Esophagus muscularis mucosa (tissue), 4 donors: ENCODE measurements around the gene GRPEL2. TPM values are rescaled to one million over a fixed set of nuclear protein-coding genes. Genes with fewer than 3 reads are reported as not detected.

Experiments used
- DNase-seq: peaks from one replicate; pipeline ENCODE4 v3.0.0-alpha.2; 2017; ENCODE audit errors: extremely low spot score
- H3K27ac ChIP-seq, 4 donors: fragments of 200-600 bp; sonication (generic); replicated peaks in 1 of 4; 1 replicate in 3 of 4; 2 replicates in 1 of 4; pipeline ENCODE4 v1.5.1; 2016 to 2019; ENCODE audit warnings: mild to moderate bottlenecking in 1 of 4
- H3K27me3 ChIP-seq, 4 donors: fragments of 200-600 bp; sonication (generic); one replicate each; pipeline versions ENCODE4 v1.5.1 to v1.6.0; 2016 to 2019
- H3K36me3 ChIP-seq, 4 donors: fragments of 200-600 bp; sonication (generic); one replicate each; pipeline ENCODE4 v1.5.1; 2016 to 2019
- H3K4me1 ChIP-seq, 4 donors: fragments of 200-600 bp; sonication (generic); one replicate each; pipeline ENCODE4 v1.5.1; 2016 to 2019
- H3K4me3 ChIP-seq, 4 donors: fragments of 200-600 bp; sonication (generic); 1 replicate in 2 of 4; 2 replicates in 2 of 4; pipeline ENCODE4 v1.5.1; 2016 to 2019; ENCODE audit warnings: mild to moderate bottlenecking in 4 of 4, moderate library complexity in 1 of 4
- H3K9me3 ChIP-seq, 4 donors: fragments of 200-600 bp; sonication (generic); 1 replicate in 3 of 4; 2 replicates in 1 of 4; pipeline ENCODE4 v1.5.1; 2016 to 2019
- CTCF ChIP-seq, 3 experiments: fragments of 200-600 bp in 2 of 3; fragments of 450-650 bp in 1 of 3; sonication (generic) in 2 of 3; IDR thresholded peaks; one replicate each; pipeline ENCODE4 v1.5.1; 2017 to 2019; ENCODE audit warnings: antibody characterized with exemption in 3 of 3, mild to moderate bottlenecking in 2 of 3, moderate library complexity in 1 of 3
- EP300 ChIP-seq: sonication (generic); formaldehyde crosslinking; IDR thresholded peaks from one replicate; pipeline ENCODE4 v1.6.1; 2017; ENCODE audit warnings: antibody characterized with exemption
- POLR2A ChIP-seq: fragments of 450-650 bp; IDR thresholded peaks from one replicate; pipeline ENCODE4 v1.6.1; 2017; ENCODE audit warnings: antibody characterized with exemption, moderate library complexity, mild to moderate bottlenecking, low read depth
- POLR2AphosphoS5 ChIP-seq, 2 donors: sonication (generic); formaldehyde crosslinking; IDR thresholded peaks; one replicate each; pipeline ENCODE4 v1.6.1; 2017; ENCODE audit warnings: antibody characterized with exemption in 2 of 2
- WGBS: methylation state at CpG from one replicate; pipeline ENCODE4 v1.1.5; 2018; 5-methylcytosine and 5-hydroxymethylcytosine counted together
- intact Hi-C: fragments of 100-400 bp; cut with DNase I; formaldehyde crosslinking; loops from one replicate; pipeline ENCODE4 v1.15.1; 2023
- total RNA-seq, 4 donors: library from RNA; depleted of rRNA; stranded (reverse); fragments of >200 nt; gene quantifications; one replicate each; pipeline versions ENCODE4 v1.1.0 to v1.2.1, GENCODE V29; 2016

The GRPEL2 gene
- total RNA-seq, 4 donors from 2014 or later, result 7.8 to 14.9 (median 8.7) TPM

GRCh38 chr5:149325894-149326293 is 19.4 kb upstream of the GRPEL2 start:
- Histone ChIP-seq H3K27me3 (no peaks in the 10 kb centered on the region), H3K4me3 (no peak overlapping the region), H3K36me3 (peaks cover 0 to 81% (median 16%) of the 10 kb centered on the region in 4 donors), H3K4me1 (peaks cover 6 to 19% (median 9%) of the 10 kb centered on the region in 4 donors), H3K9me3 (no peaks in the 10 kb centered on the region), H3K27ac (no peak overlapping the region)
- no peak for DNase-seq
- intact Hi-C loops, result no loop called here
- 94% methylated on average over 5 of the region's 5 CpGs for WGBS
- no peak for TF ChIP-seq POLR2AphosphoS5 (IDR thresholded peaks at IDR 0.05)
- no peak for TF ChIP-seq CTCF (IDR thresholded peaks at IDR 0.05)
- TF ChIP-seq EP300, result no peak
- TF ChIP-seq POLR2A, result no peak

GRCh38 chr5:149326611-149327010 is 18.7 kb upstream of the GRPEL2 start:
- H3K27me3 ChIP-seq, result no peaks in the 10 kb centered on the region
- intact Hi-C loops, result no loop called here

GRCh38 chr5:149328177-149328576 is 17.1 kb upstream of the GRPEL2 start:
- intact Hi-C loops, result no loop called here
- TF ChIP-seq EP300, result no peak
- no peak for TF ChIP-seq POLR2A
- no peak for TF ChIP-seq CTCF (IDR thresholded peaks at IDR 0.05)
- TF ChIP-seq POLR2AphosphoS5 (IDR thresholded peaks at IDR 0.05), result no peak
- Histone ChIP-seq H3K36me3 (peaks cover 0 to 94% (median 24%) of the 10 kb centered on the region in 4 donors), H3K4me3 (no peak overlapping the region), H3K4me1 (peaks cover 0 to 6% (median 0%) of the 10 kb centered on the region in 4 donors), H3K27ac (no peak overlapping the region), H3K9me3 (no peaks in the 10 kb centered on the region), H3K27me3 (no peaks in the 10 kb centered on the region)
- DNase-seq, result no peak
- 97% methylated on average over 5 of the region's 5 CpGs for WGBS

More at GRCh38 chr5:149326611-149327010, 18.7 kb upstream of the GRPEL2 start:
- Histone ChIP-seq H3K36me3 (peaks cover 0 to 88% (median 16%) of the 10 kb centered on the region in 4 donors), H3K9me3 (no peaks in the 10 kb centered on the region), H3K4me1 (peaks cover 0 to 12% (median 3%) of the 10 kb centered on the region in 4 donors), H3K4me3 (no peak overlapping the region), H3K27ac (no peak overlapping the region)
- no peak for DNase-seq
- 93% methylated on average over 3 of the region's 3 CpGs for WGBS
- TF ChIP-seq CTCF (IDR thresholded peaks at IDR 0.05) (no peak), EP300 (no peak), POLR2A (no peak), POLR2AphosphoS5 (IDR thresholded peaks at IDR 0.05) (no peak)

GRCh38 chr5:149333711-149334443 is 11.4 kb upstream of the GRPEL2 start:
- intact Hi-C loops, result no loop called here
- TF ChIP-seq CTCF (IDR thresholded peaks at IDR 0.05) (no peak), POLR2AphosphoS5 (IDR thresholded peaks at IDR 0.05) (no peak), EP300 (no peak), POLR2A (no peak)
- 93% methylated on average over 2 of the region's 2 CpGs for WGBS
- DNase-seq, result no peak
- peaks cover 0 to 94% (median 48%) of the 10 kb centered on the region in 4 donors for H3K36me3 ChIP-seq
- no peak overlapping the region for H3K27ac ChIP-seq
- H3K4me1 ChIP-seq, result no peaks in the 10 kb centered on the region
- H3K27me3 ChIP-seq, result no peaks in the 10 kb centered on the region
- no peaks in the 10 kb centered on the region for H3K9me3 ChIP-seq
- no peak overlapping the region for H3K4me3 ChIP-seq

GRCh38 chr5:149337736-149338135 is 7.6 kb upstream of the GRPEL2 start:
- no peaks in the 10 kb centered on the region for H3K4me1 ChIP-seq
- H3K27ac ChIP-seq, result no peak overlapping the region
- no peak for DNase-seq
- intact Hi-C loops, result no loop called here
- no peak overlapping the region for H3K4me3 ChIP-seq
- H3K36me3 ChIP-seq, result peaks cover 0 to 92% (median 46%) of the 10 kb centered on the region in 4 donors
- no peaks in the 10 kb centered on the region for H3K9me3 ChIP-seq
- H3K27me3 ChIP-seq, result no peaks in the 10 kb centered on the region
- WGBS, result 81% methylated on average over 4 of the region's 4 CpGs
- TF ChIP-seq CTCF (IDR thresholded peaks at IDR 0.05), result no peak
- no peak for TF ChIP-seq POLR2A
- no peak for TF ChIP-seq EP300
- TF ChIP-seq POLR2AphosphoS5 (IDR thresholded peaks at IDR 0.05), result no peak
